Measurements from ENCODE around the gene UGT3A2. TPM values are rescaled to one million over a fixed set of nuclear protein-coding genes. Genes with fewer than 3 reads are reported as not detected.

UGT3A2 gene
- polyA plus RNA-seq, 1 of the 3 experiments (the other 2 are of a cell fraction), result 0.05 TPM

DNA sequence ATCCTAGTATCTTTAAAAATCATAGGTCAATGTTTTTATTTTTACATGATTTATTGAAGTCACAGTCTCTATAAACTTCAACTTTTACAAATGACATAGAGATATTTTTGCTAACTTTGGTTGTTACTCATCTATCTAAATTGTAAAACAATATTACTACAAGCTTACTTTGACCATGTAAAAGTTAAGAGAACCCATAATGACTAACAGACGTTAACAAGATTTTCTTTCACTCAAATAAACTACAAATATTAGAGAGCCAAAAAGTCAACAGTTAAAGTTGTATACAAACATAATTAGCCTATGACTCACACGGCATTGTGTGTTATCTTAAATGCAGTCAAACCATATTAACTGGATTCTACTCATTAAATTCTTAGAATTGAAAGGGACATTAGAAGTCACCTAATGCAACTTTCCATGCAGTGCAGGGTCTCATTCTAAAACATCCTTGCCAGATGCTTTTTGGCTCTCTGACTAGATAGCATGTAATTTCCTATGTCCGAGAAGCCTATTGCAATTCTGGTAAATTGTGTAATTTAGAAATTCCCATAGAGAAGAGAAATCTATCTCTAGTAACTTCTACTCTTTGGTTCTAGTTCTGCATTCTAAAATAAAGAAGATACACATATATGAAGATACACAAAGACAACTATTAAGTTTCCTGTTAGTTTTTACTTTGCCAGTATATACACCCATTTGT is 42.2 kb upstream of the UGT3A2 start:
- H3K27ac ChIP-seq (ENCODE audit: low read depth in 2 of 2, low read length in 1 of 2), result no peak overlapping the region
- no peak overlapping the region for H3K4me3 ChIP-seq (ENCODE audit: low read depth in 2 of 2, low read length in 1 of 2)
- peaks cover 28 to 43% of the 10 kb centered on the region in 2 experiments for H3K36me3 ChIP-seq (replicated peaks in 1 of 2; ENCODE audit: control insufficient read depth in 1 of 2, insufficient read depth in 2 of 2, low read length in 1 of 2)
- no peak overlapping the region for H3K4me2 ChIP-seq
- TF ChIP-seq MEF2A (IDR thresholded peaks at IDR 0.05; ENCODE audit: borderline replicate concordance, low read depth) (no peak), FOXM1 (IDR thresholded peaks at IDR 0.05; ENCODE audit: low read depth) (no peak), RCOR1 (IDR thresholded peaks at IDR 0.05; ENCODE audit: low read length) (no peak), GATA2 (CRISPR knock-in tag; IDR thresholded peaks at IDR 0.05) (no peak), EZH2phosphoT487 (IDR thresholded peaks at IDR 0.05; ENCODE audit: borderline replicate concordance, low read depth) (no peak), NRF1 (IDR thresholded peaks at IDR 0.05; ENCODE audit: low read depth, low read length) (no peak)
- TF ChIP-seq, protein P1, sequence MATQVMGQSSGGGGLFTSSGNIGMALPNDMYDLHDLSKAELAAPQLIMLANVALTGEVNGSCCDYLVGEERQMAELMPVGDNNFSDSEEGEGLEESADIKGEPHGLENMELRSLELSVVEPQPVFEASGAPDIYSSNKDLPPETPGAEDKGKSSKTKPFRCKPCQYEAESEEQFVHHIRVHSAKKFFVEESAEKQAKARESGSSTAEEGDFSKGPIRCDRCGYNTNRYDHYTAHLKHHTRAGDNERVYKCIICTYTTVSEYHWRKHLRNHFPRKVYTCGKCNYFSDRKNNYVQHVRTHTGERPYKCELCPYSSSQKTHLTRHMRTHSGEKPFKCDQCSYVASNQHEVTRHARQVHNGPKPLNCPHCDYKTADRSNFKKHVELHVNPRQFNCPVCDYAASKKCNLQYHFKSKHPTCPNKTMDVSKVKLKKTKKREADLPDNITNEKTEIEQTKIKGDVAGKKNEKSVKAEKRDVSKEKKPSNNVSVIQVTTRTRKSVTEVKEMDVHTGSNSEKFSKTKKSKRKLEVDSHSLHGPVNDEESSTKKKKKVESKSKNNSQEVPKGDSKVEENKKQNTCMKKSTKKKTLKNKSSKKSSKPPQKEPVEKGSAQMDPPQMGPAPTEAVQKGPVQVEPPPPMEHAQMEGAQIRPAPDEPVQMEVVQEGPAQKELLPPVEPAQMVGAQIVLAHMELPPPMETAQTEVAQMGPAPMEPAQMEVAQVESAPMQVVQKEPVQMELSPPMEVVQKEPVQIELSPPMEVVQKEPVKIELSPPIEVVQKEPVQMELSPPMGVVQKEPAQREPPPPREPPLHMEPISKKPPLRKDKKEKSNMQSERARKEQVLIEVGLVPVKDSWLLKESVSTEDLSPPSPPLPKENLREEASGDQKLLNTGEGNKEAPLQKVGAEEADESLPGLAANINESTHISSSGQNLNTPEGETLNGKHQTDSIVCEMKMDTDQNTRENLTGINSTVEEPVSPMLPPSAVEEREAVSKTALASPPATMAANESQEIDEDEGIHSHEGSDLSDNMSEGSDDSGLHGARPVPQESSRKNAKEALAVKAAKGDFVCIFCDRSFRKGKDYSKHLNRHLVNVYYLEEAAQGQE (IDR thresholded peaks at IDR 0.05; ENCODE audit: low read depth, low read length), result no peak
- TF ChIP-seq, protein P2, sequence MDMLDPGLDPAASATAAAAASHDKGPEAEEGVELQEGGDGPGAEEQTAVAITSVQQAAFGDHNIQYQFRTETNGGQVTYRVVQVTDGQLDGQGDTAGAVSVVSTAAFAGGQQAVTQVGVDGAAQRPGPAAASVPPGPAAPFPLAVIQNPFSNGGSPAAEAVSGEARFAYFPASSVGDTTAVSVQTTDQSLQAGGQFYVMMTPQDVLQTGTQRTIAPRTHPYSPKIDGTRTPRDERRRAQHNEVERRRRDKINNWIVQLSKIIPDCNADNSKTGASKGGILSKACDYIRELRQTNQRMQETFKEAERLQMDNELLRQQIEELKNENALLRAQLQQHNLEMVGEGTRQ (IDR thresholded peaks at IDR 0.05; ENCODE audit: borderline replicate concordance, low read depth, low read length), result no peak
- no peak overlapping the region for H2AFZ ChIP-seq (ENCODE audit: low read depth)
- H3K4me1 ChIP-seq (ENCODE audit: control insufficient read depth in 1 of 2, insufficient read depth in 2 of 2, low read depth in 1 of 2, low read length in 1 of 2), result no peaks in the 10 kb centered on the region; a peak in 1 of 4 replicates
- H3K9ac ChIP-seq, result no peak overlapping the region
- no peaks in the 10 kb centered on the region for H3K9me2 ChIP-seq
- H3K27me3 ChIP-seq (ENCODE audit: insufficient read depth), result no peaks in the 10 kb centered on the region
- H3K79me2 ChIP-seq (ENCODE audit: insufficient read depth), result no peaks in the 10 kb centered on the region
- no peaks in the 10 kb centered on the region for H3K9me3 ChIP-seq
- H4K20me1 ChIP-seq (ENCODE audit: insufficient read depth), result no peaks in the 10 kb centered on the region
- WGBS (ENCODE audit: low lambda C conversion rate), result 63% methylated on average over 3 of the region's 3 CpGs
- ChIA-PET POLR2A (no interaction called here), CTCF (interaction anchor here (1.5 kb wide), 1 partner anchor 11 kb away, joined by 3 read pairs; no protein-coding TSS in a partner anchor)
- H3F3A ChIP-seq (replicated peaks; ENCODE audit: insufficient read depth), result no peaks in the 10 kb centered on the region
- DNase-seq, result no peak

DNA sequence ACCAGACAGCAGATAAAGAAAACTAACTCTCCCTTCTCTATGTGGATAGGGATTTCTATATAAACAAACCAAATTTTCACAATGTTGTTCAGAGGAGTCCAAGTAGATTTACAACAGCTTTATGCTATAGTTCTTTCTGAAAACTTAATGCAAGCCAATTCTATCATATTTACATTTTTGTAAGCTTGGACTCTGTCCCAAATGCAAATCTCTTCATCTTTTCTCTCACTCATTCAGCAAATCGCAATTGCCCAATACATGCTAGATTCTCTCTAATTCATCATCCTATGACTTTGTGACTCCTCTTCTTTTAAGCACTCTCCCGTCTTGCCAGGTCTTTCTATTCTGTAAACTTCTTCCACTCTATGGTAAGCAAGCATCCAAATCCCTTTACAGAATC is 39.1 kb upstream of the UGT3A2 start:
- H2AFZ ChIP-seq (ENCODE audit: low read depth), result no peak overlapping the region
- H3K9ac ChIP-seq, result no peak overlapping the region
- no peak overlapping the region for H3K4me2 ChIP-seq
- ChIA-PET POLR2A (no interaction called here), CTCF (interaction anchor here (1.1 kb wide), 1 partner anchor 12 kb away, joined by 3 read pairs; no protein-coding TSS in a partner anchor)
- DNase-seq, result no peak
- no peak overlapping the region for H3K27ac ChIP-seq (ENCODE audit: low read depth in 2 of 2, low read length in 1 of 2)
- WGBS (ENCODE audit: low lambda C conversion rate), result 87% methylated on average over 2 of the region's 2 CpGs
- no peaks in the 10 kb centered on the region for H3K27me3 ChIP-seq (ENCODE audit: insufficient read depth)
- H3K36me3 ChIP-seq (replicated peaks in 1 of 2; ENCODE audit: control insufficient read depth in 1 of 2, insufficient read depth in 2 of 2, low read length in 1 of 2), result peaks cover 29 to 42% of the 10 kb centered on the region in 2 experiments
- TF ChIP-seq JUND (IDR thresholded peaks at IDR 0.05) (no peak), RXRA (IDR thresholded peaks at IDR 0.05; ENCODE audit: borderline replicate concordance, low read depth) (no peak), TEAD4 (IDR thresholded peaks at IDR 0.05; ENCODE audit: borderline replicate concordance, insufficient read depth) (no peak), POLR2AphosphoS5 (IDR thresholded peaks at IDR 0.05; ENCODE audit: low read depth, low read length) (no peak), SMC3 (IDR thresholded peaks at IDR 0.05; ENCODE audit: low read depth, low read length) (no peak), GATA2 (CRISPR knock-in tag; IDR thresholded peaks at IDR 0.05) (no peak), GABPA (IDR thresholded peaks at IDR 0.05; ENCODE audit: low read depth) (no peak), MXI1 (IDR thresholded peaks at IDR 0.05; ENCODE audit: low read depth, low read length) (no peak), RAD21 (IDR thresholded peaks at IDR 0.05; ENCODE audit: low read length) (no peak), RFX5 (IDR thresholded peaks at IDR 0.05; ENCODE audit: low read length) (no peak), RCOR1 (IDR thresholded peaks at IDR 0.05; ENCODE audit: low read length) (no peak), FOSL2 (IDR thresholded peaks at IDR 0.05; ENCODE audit: borderline replicate concordance, low read depth) (no peak), TAF1 (IDR thresholded peaks at IDR 0.05; ENCODE audit: borderline replicate concordance, low read depth, low read length) (no peak)
- TF ChIP-seq, protein P3, sequence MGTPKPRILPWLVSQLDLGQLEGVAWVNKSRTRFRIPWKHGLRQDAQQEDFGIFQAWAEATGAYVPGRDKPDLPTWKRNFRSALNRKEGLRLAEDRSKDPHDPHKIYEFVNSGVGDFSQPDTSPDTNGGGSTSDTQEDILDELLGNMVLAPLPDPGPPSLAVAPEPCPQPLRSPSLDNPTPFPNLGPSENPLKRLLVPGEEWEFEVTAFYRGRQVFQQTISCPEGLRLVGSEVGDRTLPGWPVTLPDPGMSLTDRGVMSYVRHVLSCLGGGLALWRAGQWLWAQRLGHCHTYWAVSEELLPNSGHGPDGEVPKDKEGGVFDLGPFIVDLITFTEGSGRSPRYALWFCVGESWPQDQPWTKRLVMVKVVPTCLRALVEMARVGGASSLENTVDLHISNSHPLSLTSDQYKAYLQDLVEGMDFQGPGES (IDR thresholded peaks at IDR 0.05; ENCODE audit: low read depth, low read length), result no peak
- TF ChIP-seq, protein P4, sequence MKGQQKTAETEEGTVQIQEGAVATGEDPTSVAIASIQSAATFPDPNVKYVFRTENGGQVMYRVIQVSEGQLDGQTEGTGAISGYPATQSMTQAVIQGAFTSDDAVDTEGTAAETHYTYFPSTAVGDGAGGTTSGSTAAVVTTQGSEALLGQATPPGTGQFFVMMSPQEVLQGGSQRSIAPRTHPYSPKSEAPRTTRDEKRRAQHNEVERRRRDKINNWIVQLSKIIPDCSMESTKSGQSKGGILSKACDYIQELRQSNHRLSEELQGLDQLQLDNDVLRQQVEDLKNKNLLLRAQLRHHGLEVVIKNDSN (IDR thresholded peaks at IDR 0.05; ENCODE audit: borderline replicate concordance, low read depth), result no peak
- H3F3A ChIP-seq (replicated peaks; ENCODE audit: insufficient read depth), result no peaks in the 10 kb centered on the region
- no peaks in the 10 kb centered on the region for H3K9me3 ChIP-seq
- no peaks in the 10 kb centered on the region for H3K79me2 ChIP-seq (ENCODE audit: insufficient read depth)
- H4K20me1 ChIP-seq (ENCODE audit: insufficient read depth), result no peaks in the 10 kb centered on the region
- no peaks in the 10 kb centered on the region for H3K4me1 ChIP-seq (ENCODE audit: control insufficient read depth in 1 of 2, insufficient read depth in 2 of 2, low read depth in 1 of 2, low read length in 1 of 2)
- no peak overlapping the region for H3K4me3 ChIP-seq (ENCODE audit: low read depth in 2 of 2, low read length in 1 of 2)
- no peaks in the 10 kb centered on the region for H3K9me2 ChIP-seq
